Muscle layer of colon (tissue), 2 donors: Measurements from ENCODE around the gene GLE1.

Experiments
- H3K27ac ChIP-seq: one replicate; pipeline ENCODE4 v1.7.0; 2013; ENCODE audit warnings: low read depth, mild to moderate bottlenecking, low read length, moderate library complexity
- H3K27me3 ChIP-seq, 2 donors: one replicate each; pipeline ENCODE4 v1.7.0; 2013; ENCODE audit warnings: low read length in 2 of 2, mild to moderate bottlenecking in 2 of 2; ENCODE audit not compliant: insufficient read depth in 2 of 2, control insufficient read depth in 1 of 2
- H3K36me3 ChIP-seq: one replicate; pipeline ENCODE4 v1.7.0; 2013; ENCODE audit warnings: mild to moderate bottlenecking, low read length; ENCODE audit not compliant: insufficient read depth
- H3K4me1 ChIP-seq: one replicate; pipeline ENCODE4 v1.7.0; 2013; ENCODE audit warnings: mild to moderate bottlenecking, low read length; ENCODE audit not compliant: insufficient read depth
- H3K4me3 ChIP-seq, 2 donors: one replicate each; pipeline ENCODE4 v1.7.0; 2013; ENCODE audit warnings: low read length in 2 of 2, low read depth in 1 of 2, mild to moderate bottlenecking in 1 of 2, moderate library complexity in 1 of 2
- H3K9ac ChIP-seq: one replicate; pipeline ENCODE4 v1.7.0; 2013; ENCODE audit warnings: low read length
- H3K9me3 ChIP-seq: one replicate; pipeline ENCODE4 v1.7.0; 2013; ENCODE audit warnings: mild to moderate bottlenecking, low read length
- donor health status: abdominal sarcoma.
- donor health status: Adenocarcinoma of cecum.

Gene GLE1

DNA sequence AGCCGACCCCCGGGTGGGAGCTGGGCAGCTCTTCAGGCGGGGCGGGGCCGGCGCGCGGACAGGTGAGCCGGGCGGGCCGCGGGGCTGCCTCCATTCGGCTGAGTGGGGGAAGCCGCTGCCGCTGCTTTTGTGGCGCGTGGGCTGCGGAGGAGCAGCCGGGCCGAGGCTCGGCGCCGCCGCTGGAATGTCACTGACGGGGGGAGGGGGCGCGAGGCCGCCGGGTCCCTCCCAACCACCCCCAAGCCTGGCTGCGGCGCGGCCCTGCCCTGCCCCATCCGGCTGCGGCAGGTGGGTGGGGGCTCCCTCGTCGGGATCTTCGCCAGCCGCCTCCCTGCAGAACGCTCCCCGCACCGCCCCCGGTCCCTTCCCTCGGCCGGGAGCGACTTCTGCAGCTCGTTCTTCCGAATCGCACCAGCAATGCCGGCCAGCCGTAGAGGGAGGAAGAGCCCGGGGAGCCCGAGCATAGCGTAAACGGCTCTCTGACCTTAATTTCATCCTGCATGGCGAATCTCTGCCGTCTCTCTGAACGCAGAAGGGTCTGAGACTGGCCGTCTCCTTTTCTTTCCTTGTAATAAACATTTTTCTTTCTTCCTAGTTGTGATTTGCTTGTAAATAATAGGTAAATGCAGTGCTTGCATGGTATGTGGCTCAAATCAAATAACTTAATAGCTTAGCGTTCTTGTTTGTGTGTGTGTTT is 48.4 kb downstream of the GLE1 start:
- H3K4me3 ChIP-seq, result peak overlapping the region; percentile 77 to 97
- no peaks in the 10 kb centered on the region for H3K36me3 ChIP-seq
- peak overlapping the region; percentile 85 for H3K9ac ChIP-seq
- peak overlapping the region; percentile 77 for H3K27ac ChIP-seq
- no peaks in the 10 kb centered on the region for H3K27me3 ChIP-seq
- no peaks in the 10 kb centered on the region for H3K9me3 ChIP-seq
- H3K4me1 ChIP-seq, result peaks cover 64% of the 10 kb centered on the region

DNA sequence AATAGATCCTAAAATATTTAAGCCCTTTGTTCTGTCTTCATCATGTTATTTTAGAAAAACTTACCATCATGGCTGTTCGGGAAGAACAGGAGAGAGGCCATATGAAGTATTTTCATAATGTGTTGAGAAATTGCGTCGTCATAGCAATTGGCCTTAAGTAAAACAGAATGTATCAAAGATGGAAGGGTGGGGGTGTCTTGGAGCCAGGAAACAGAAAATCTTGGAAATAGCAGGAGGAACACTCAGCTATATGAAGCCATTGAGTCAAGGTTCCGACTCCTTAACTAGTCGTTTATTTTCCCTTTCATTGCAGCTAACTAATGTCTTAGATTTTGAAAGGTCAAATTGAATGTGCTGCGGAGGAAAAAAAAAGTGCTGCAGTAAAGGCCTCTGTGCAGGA is 49.2 kb downstream of the GLE1 start:
- no peaks in the 10 kb centered on the region for H3K27me3 ChIP-seq
- peak overlapping the region; percentile 85 for H3K9ac ChIP-seq
- no peaks in the 10 kb centered on the region for H3K36me3 ChIP-seq
- H3K27ac ChIP-seq, result peak overlapping the region; percentile 77
- peak overlapping the region in 1 of 2 donors; percentile 77 for H3K4me3 ChIP-seq
- H3K9me3 ChIP-seq, result no peaks in the 10 kb centered on the region
- H3K4me1 ChIP-seq, result peaks cover 70% of the 10 kb centered on the region

DNA sequence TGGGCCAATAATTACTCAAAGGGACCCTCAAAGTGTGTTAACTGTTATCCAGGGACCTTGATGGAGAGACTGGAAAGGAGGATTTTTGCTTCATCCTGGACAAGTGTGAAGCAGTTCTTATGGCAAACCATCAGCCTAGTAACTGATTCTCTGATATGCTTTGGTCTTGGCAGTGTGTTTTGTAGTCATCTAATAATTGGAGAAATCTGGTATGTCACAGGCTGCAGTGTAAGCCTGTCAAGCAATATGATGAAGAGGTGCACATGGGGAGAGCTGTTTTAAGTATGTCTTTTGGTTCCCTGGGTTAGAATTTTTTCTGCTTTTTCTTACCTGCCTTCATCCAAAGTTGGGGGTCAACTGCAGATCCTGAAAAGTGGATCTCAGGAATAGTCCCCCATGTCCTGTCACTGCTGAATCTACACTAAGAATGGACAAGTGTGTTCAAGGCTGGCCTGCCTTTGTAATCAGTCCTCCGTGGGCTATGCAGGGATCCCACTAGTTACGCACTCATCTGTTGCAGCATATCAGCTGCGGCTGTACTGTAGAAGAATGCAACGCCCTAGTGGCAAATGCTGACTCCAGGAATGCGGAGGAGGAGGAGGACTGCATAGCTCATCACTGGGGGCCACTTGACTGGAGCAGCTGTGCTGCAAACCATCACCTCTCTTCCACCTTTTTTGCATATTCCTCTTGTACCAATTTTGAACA is 49.8 kb downstream of the GLE1 start:
- no peaks in the 10 kb centered on the region for H3K36me3 ChIP-seq
- peak overlapping the region in 1 of 2 donors; percentile 77 for H3K4me3 ChIP-seq
- H3K9ac ChIP-seq, result peak overlapping the region; percentile 85
- H3K9me3 ChIP-seq, result no peaks in the 10 kb centered on the region
- peak overlapping the region; percentile 77 for H3K27ac ChIP-seq
- H3K4me1 ChIP-seq, result peaks cover 71% of the 10 kb centered on the region
- no peaks in the 10 kb centered on the region for H3K27me3 ChIP-seq

DNA sequence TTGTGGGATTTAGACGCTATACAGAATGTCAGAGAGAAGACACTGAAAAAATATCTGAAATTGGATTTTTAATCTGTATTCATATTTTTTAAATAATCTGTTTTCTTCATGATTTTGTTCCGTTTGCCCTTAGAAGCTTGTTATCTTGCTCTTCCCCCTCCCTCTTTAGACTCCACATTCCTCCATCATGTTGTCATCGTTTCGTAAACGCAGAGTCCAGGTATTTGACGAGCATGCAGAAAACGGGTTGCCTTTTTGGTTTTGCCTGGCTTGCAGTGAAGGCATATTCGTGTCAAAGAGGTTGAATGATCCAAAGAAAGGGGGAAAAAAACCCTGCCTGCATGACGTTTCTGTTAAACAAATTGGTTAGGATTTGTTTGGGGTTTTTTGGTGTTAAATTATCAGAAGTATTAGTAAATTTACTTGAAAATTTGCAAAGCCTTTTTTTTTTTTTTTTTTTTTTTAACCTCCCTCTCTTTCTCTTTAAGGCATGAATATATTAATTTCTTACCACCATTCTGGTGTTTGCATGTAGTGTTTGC is 50.7 kb downstream of the GLE1 start:
- no peaks in the 10 kb centered on the region for H3K27me3 ChIP-seq
- H3K9ac ChIP-seq, result peak overlapping the region; percentile 85

DNA sequence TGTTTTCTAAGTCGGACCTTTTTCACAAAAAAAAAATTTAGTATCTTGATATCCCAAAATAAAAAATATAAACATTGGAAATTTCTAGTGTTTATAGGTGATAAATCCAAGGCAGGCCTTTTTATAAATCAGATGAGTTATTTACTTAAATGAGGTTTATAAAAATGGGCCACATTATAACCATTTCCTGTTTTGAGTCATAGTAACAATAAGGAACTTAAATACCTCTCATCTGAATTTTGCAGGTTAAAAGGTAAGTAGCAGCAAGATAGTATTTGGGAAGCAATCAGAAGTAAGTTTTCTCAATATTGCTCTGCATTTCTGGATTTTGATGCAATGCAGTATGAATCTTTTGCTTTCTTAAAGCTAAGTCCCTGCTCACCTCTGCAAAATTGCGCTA is 51.8 kb downstream of the GLE1 start:
- no peaks in the 10 kb centered on the region for H3K27me3 ChIP-seq
- H3K9ac ChIP-seq, result no peak overlapping the region
- H3K4me3 ChIP-seq, result no peak overlapping the region
- no peaks in the 10 kb centered on the region for H3K36me3 ChIP-seq
- H3K4me1 ChIP-seq, result peaks cover 65% of the 10 kb centered on the region
- H3K27ac ChIP-seq, result no peak overlapping the region
- no peaks in the 10 kb centered on the region for H3K9me3 ChIP-seq

More for the DNA sequence above, 50.7 kb downstream of the GLE1 start:
- Histone ChIP-seq H3K9me3 (no peaks in the 10 kb centered on the region), H3K4me1 (peaks cover 70% of the 10 kb centered on the region), H3K27ac (peak overlapping the region; percentile 77), H3K4me3 (peak overlapping the region in 1 of 2 donors; percentile 77), H3K36me3 (no peaks in the 10 kb centered on the region)

DNA sequence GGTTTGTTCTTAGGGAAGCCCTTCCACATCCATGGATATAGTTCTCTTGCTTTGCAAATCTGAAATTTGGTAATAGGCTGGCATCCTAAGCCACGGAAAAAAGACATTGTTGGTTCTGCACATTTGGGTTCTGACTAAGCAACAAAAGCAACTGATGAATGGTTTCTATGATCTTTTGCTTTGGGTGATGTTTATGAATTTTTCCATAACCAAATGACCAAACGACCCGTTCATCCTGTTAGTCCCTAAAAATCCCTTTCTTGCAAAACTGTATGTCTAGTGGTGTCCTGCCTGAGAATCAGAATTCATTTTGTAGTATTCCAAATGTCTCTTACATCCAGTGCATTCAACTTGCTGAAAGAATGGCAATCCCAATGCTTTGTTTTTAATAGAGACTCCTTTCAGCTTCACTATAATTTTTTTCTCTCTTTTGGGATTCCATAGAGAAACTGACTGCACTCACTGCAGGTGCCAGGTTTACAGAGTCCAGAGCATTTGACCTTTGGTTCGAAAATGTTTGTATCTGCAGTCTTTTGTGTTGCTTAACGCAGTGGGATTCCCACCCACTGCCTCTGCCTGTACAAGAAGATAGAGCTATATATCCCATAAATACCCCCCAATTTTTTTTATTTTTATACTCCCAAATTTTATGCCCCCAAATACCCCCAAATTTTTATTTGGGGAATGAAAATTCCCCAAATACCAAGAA is 52.6 kb downstream of the GLE1 start:
- Histone ChIP-seq H3K27ac (no peak overlapping the region), H3K36me3 (no peaks in the 10 kb centered on the region), H3K9ac (no peak overlapping the region), H3K4me1 (peaks cover 59% of the 10 kb centered on the region), H3K27me3 (no peaks in the 10 kb centered on the region), H3K4me3 (no peak overlapping the region), H3K9me3 (no peaks in the 10 kb centered on the region)

DNA sequence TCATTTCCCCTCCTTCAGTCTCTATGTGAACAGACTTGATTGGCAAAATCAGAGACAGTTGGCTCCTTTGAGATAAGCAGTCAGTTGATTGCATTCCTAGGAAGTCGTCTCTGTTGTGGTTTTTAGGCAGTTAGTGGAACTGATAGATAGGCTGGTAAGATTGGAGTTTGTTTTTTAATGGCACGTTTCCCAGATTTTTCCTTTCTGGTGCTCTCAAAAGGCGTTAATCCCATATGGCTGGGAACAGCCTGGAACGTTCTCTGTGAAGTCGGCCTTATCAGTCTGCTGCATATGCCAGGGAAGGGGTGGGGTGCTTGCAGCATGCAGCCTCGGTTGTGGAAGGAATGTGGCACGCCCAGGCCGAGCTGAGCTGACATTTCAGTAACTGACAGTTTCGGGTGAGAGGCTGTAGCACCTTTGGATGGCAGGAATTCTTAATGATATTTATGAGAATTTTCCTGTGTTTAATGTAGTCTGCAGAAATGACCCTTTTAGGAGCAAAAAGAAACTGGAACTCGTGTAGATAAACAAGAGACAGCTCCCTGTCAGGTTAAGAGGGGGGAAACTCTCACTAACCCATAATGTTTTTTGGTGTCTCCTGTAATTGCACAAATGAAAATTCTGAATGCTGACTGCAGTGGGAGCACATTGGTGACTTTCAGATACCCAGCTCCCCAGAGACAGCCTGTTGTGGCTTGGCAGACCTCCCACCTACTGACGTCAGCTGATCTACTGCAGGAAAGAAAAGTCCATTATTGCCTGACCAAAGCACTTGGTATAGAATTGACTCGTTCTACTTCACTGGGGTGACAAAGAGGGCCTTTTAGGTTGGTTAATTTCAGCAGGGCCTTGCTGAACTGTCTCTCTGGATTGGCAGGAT is 54.2 kb downstream of the GLE1 start:
- no peak overlapping the region for H3K9ac ChIP-seq
- peak overlapping the region; percentile 58 for H3K27ac ChIP-seq
- no peaks in the 10 kb centered on the region for H3K36me3 ChIP-seq
- no peaks in the 10 kb centered on the region for H3K9me3 ChIP-seq
- H3K4me3 ChIP-seq, result peak overlapping the region in 1 of 2 donors; percentile 21
- no peaks in the 10 kb centered on the region for H3K27me3 ChIP-seq
- peaks cover 63% of the 10 kb centered on the region for H3K4me1 ChIP-seq

DNA sequence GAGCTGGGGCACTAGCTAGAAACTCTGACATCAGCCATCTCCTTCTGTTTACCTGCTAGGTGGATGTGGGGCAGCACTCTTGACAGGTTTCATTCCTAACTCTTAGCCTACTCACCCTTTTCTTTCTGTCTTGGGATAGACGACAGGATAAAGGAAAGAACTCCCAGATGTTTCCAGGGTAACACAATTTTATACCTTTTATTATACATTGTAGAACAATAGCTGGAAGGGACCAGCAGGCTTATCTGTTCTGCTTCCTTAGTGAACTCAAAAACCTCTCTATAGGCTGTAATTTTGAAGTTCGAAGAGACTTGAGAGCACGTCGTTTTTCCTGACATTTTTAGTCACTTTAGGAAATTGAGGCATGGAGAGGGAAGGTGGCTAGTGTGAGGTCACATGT is 61.1 kb downstream of the GLE1 start:
- peaks cover 28% of the 10 kb centered on the region for H3K36me3 ChIP-seq
- peaks cover 11% of the 10 kb centered on the region for H3K4me1 ChIP-seq
- H3K27ac ChIP-seq, result no peak overlapping the region
- H3K9ac ChIP-seq, result no peak overlapping the region
- H3K9me3 ChIP-seq, result no peaks in the 10 kb centered on the region
- H3K27me3 ChIP-seq, result no peaks in the 10 kb centered on the region
- no peak overlapping the region for H3K4me3 ChIP-seq

DNA sequence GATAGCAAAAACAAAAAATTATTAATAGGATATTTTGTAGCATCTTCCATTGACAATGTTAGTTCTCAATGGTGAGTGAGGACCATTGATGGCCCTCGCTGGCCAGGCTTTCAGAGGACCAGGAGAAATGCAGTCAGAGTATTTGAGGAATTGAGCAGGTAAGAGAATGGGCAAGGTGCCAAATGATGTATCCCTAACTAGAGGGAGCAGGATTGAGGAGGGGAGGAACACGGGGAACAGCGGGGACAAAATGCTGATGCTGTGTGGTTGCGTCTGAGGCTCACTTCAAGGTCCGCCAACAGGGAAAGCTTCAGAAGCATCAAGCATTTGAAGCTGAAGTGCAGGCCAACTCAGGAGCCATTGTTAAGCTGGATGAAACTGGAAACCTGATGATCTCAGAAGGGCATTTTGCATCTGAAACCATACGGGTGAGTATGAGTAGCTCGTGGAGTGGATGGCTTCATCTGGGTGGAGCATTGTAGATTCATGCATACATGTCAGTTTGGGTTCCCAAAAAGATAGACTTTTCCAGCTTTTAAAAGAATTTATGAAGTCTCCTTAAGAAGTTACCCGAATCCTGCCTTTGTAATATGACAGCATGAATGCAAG is 64.1 kb downstream of the GLE1 start:
- H3K27ac ChIP-seq, result no peak overlapping the region
- H3K9ac ChIP-seq, result no peak overlapping the region
- H3K9me3 ChIP-seq, result no peaks in the 10 kb centered on the region
- peaks cover 45% of the 10 kb centered on the region for H3K36me3 ChIP-seq
- no peaks in the 10 kb centered on the region for H3K27me3 ChIP-seq
- H3K4me1 ChIP-seq, result peaks cover 4% of the 10 kb centered on the region
- H3K4me3 ChIP-seq, result no peak overlapping the region

DNA sequence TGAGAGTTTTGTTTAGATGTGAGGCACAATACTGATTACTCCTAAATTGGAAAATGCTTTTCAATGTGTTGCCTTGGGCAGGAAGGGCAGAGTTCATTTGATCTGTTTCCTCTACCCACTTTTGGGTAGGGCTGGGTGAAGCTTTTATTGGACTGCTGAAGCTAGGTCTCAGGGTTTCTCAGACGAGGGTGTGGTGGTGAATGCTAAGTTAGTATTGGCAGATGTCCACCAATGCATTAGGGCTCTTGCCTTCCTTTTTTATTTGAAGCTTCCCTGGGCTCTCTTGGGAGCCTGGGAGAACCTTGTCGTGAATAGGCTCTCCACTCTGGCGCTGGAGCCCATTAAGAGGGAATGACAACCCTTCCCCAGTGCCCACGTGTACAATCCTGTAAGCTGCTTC is 71.0 kb downstream of the GLE1 start:
- H3K36me3 ChIP-seq, result peaks cover 75% of the 10 kb centered on the region

More for the DNA sequence above, 71.0 kb downstream of the GLE1 start:
- H3K27ac ChIP-seq, result no peak overlapping the region
- no peaks in the 10 kb centered on the region for H3K27me3 ChIP-seq
- H3K4me3 ChIP-seq, result no peak overlapping the region
- H3K4me1 ChIP-seq, result peaks cover 6% of the 10 kb centered on the region
- no peaks in the 10 kb centered on the region for H3K9me3 ChIP-seq
- no peak overlapping the region for H3K9ac ChIP-seq
